Subcutaneous adipose tissue (tissue), 4 donors: Measurements from ENCODE around the gene TMCC1. TPM values are rescaled to one million over a fixed set of nuclear protein-coding genes. Genes with fewer than 3 reads are reported as not detected.

Experiments used
- CTCF ChIP-seq: fragments of 450-650 bp; IDR thresholded peaks from one replicate; pipeline ENCODE4 v1.5.1; 2016; ENCODE audit warnings: low read depth, mild to moderate bottlenecking, control low read depth, antibody characterized with exemption, moderate library complexity
- total RNA-seq, 4 donors: library from RNA; depleted of rRNA; stranded (reverse); fragments of >200 nt; gene quantifications; one replicate each; pipeline ENCODE4 v1.1.0, GENCODE V29; 2016

TMCC1 gene
- total RNA-seq, 4 donors from 2014 or later: 24.0 to 31.5 (median 28.4) TPM

GRCh38 chr3:129636082-129636481 lies 257.4 kb downstream of the TMCC1 start:
- TF ChIP-seq CTCF: no peak

GRCh38 chr3:129635656-129636055 lies 257.9 kb downstream of the TMCC1 start:
- TF ChIP-seq CTCF: no peak

- no peak for TF ChIP-seq CTCF
These were observed 259.6 kb downstream of the TMCC1 start for GRCh38 chr3:129633751-129634481.

- no peak for TF ChIP-seq CTCF
These were observed 260.5 kb downstream of the TMCC1 start for GRCh38 chr3:129632977-129633376.

GRCh38 chr3:129632556-129632955 lies 261.0 kb downstream of the TMCC1 start:
- TF ChIP-seq CTCF: no peak

- TF ChIP-seq CTCF: no peak
These were observed 261.5 kb downstream of the TMCC1 start for GRCh38 chr3:129632056-129632455.

- TF ChIP-seq CTCF: no peak
These were observed 264.5 kb downstream of the TMCC1 start for GRCh38 chr3:129629011-129629410.
